Thyroid gland (tissue), 4 donors: ENCODE results near the gene HEPHL1. TPM values are rescaled to one million over a fixed set of nuclear protein-coding genes. Genes with fewer than 3 reads are reported as not detected.

ENCODE experiments used
- DNase-seq, 2 donors: peaks; one replicate each; pipeline ENCODE4 v3.0.0-alpha.2; 2019
- H3K27ac ChIP-seq, 3 donors: fragments of 200-600 bp; sonication (generic); 1 replicate in 2 of 3; 2 replicates in 1 of 3; pipeline ENCODE4 v1.5.1; 2016 to 2019; ENCODE audit warnings: mild to moderate bottlenecking in 1 of 3, moderate library complexity in 1 of 3
- H3K27me3 ChIP-seq: fragments of 200-600 bp; sonication (generic); one replicate; pipeline ENCODE4 v1.5.1; 2019
- H3K36me3 ChIP-seq, 2 donors: fragments of 200-600 bp; sonication (generic); one replicate each; pipeline ENCODE4 v1.5.1; 2016 to 2019
- H3K4me1 ChIP-seq, 2 donors: fragments of 200-600 bp; sonication (generic); one replicate each; pipeline ENCODE4 v1.5.1; 2017 to 2019
- H3K4me3 ChIP-seq, 3 donors: fragments of 200-600 bp; sonication (generic); replicated peaks in 1 of 3; 1 replicate in 2 of 3; 2 replicates in 1 of 3; pipeline ENCODE4 v1.5.1; 2016; ENCODE audit warnings: mild to moderate bottlenecking in 1 of 3
- H3K9me3 ChIP-seq: fragments of 200-600 bp; sonication (generic); one replicate; pipeline ENCODE4 v1.5.1; 2017
- POLR2A ChIP-seq, 2 donors: fragments of 450-650 bp; IDR thresholded peaks; one replicate each; pipeline ENCODE4 v1.6.1; 2017; ENCODE audit warnings: antibody characterized with exemption in 2 of 2, mild to moderate bottlenecking in 2 of 2, moderate library complexity in 1 of 2
- WGBS, 2 donors: methylation state at CpG; one replicate each; pipeline ENCODE4 v1.1.5; 2017; 5-methylcytosine and 5-hydroxymethylcytosine counted together
- intact Hi-C: fragments of 100-400 bp; cut with DNase I; formaldehyde crosslinking; loops from one replicate; pipeline ENCODE4 v1.15.1; 2023
- total RNA-seq, 4 donors: library from RNA; depleted of rRNA; stranded (reverse); fragments of >200 nt; gene quantifications; one replicate each; pipeline ENCODE4 v1.2.3, GENCODE V29; 2016
- TF ChIP-seq, protein P1 (sequence below), 6 experiments: fragments of 200-600 bp in 3 of 6; fragments of 450-650 bp in 3 of 6; sonication (generic) in 3 of 6; IDR thresholded peaks; one replicate each; pipeline ENCODE4 v1.5.1; 2016 to 2019; ENCODE audit warnings: antibody characterized with exemption in 6 of 6, mild to moderate bottlenecking in 2 of 6, inconsistent platforms in 1 of 6, moderate library complexity in 1 of 6

HEPHL1 gene
- total RNA-seq, 4 donors from 2014 or later: 0.21 to 0.24 TPM; not detected in 2

DNA sequence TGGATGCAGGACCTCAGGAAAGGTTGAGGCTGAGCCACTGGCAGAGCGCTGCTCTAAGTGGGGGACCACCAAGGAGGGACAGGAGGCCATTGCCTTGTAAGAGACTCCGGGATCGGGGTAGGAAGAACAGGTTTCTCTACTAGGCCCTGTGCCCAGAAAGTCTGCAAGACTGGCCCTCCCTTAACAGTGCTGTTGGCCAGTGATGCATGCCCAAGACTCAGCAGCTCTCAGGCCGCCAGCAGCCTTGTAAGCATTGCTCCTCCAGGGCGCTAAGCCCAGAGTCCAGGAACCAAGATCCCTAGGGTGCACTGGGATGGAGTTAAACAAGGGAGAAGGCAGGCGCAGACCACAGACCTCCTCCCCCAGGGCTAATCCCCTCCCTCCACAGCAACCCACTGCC is 68.2 kb downstream of the HEPHL1 start:
- Histone ChIP-seq H3K4me3 (no peak overlapping the region), H3K36me3 (no peaks in the 10 kb centered on the region), H3K4me1 (peaks cover 0 to 4% of the 10 kb centered on the region in 2 donors), H3K9me3 (no peaks in the 10 kb centered on the region), H3K27ac (peak overlapping the region in 2 of 3 donors; percentile 56 to 63), H3K27me3 (no peaks in the 10 kb centered on the region)
- peak; percentile 90 to 93 for DNase-seq
- intact Hi-C loops: no loop called here
- WGBS, 2 donors: 31 to 38% methylated on average over 6 of the region's 6 CpGs
- no peak for TF ChIP-seq POLR2A (IDR thresholded peaks at IDR 0.05)
- TF ChIP-seq, protein P1, sequence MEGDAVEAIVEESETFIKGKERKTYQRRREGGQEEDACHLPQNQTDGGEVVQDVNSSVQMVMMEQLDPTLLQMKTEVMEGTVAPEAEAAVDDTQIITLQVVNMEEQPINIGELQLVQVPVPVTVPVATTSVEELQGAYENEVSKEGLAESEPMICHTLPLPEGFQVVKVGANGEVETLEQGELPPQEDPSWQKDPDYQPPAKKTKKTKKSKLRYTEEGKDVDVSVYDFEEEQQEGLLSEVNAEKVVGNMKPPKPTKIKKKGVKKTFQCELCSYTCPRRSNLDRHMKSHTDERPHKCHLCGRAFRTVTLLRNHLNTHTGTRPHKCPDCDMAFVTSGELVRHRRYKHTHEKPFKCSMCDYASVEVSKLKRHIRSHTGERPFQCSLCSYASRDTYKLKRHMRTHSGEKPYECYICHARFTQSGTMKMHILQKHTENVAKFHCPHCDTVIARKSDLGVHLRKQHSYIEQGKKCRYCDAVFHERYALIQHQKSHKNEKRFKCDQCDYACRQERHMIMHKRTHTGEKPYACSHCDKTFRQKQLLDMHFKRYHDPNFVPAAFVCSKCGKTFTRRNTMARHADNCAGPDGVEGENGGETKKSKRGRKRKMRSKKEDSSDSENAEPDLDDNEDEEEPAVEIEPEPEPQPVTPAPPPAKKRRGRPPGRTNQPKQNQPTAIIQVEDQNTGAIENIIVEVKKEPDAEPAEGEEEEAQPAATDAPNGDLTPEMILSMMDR (IDR thresholded peaks at IDR 0.05): no peak

DNA sequence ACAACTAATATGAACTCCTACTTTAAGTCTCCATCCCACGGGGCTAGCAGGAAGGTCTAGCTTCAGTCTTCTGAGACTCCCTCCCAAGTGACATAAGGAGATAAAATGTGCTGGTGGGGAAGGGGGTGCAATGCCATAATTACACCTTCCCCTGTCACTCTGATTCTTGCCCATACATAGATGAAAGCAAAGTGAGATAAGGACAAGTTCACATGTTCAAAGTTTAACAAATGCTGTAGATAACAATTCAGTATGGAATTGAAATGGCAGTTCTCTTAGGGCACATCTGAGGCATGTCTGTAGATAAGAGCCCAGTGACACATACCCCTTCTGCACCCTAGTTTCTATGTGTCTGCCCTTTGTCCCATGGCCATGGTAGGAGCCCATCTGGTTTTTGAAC is 69.2 kb downstream of the HEPHL1 start:
- H3K36me3 ChIP-seq: no peaks in the 10 kb centered on the region
- no peak overlapping the region for H3K4me3 ChIP-seq
- intact Hi-C loops: no loop called here
- H3K27me3 ChIP-seq: no peaks in the 10 kb centered on the region
- WGBS, 2 donors: 84 to 86% methylated on average over 1 of the region's 1 CpG
- peaks cover 0 to 4% of the 10 kb centered on the region in 2 donors for H3K4me1 ChIP-seq
- no peak for TF ChIP-seq POLR2A (IDR thresholded peaks at IDR 0.05)
- TF ChIP-seq, protein P1 (IDR thresholded peaks at IDR 0.05): no peak
- DNase-seq: no peak
- no peaks in the 10 kb centered on the region for H3K9me3 ChIP-seq
- no peak overlapping the region for H3K27ac ChIP-seq

DNA sequence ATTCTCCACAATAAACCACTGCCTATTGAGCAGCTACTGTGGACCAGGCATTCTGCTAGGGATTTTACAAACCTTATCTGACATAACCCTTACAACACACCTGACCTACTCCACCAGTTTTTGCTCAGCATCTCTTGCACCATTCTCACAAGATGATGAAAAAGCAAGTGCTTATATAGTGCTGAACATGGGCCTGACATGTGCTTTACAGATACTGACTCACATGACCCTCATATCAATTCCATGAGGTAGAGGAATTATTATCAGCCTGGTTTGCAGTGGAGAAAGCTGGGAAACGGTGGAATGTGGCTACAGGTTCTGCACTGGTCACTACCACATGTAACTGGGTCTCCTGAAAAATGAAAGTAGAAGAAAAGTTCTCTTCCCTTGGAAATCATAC is 69.9 kb downstream of the HEPHL1 start:
- no peak overlapping the region for H3K4me3 ChIP-seq
- no peaks in the 10 kb centered on the region for H3K36me3 ChIP-seq
- no peak overlapping the region for H3K27ac ChIP-seq
- no peaks in the 10 kb centered on the region for H3K27me3 ChIP-seq
- no peaks in the 10 kb centered on the region for H3K9me3 ChIP-seq
- intact Hi-C loops: no loop called here
- peaks cover 0 to 4% of the 10 kb centered on the region in 2 donors for H3K4me1 ChIP-seq
- no peak for DNase-seq
- no peak for TF ChIP-seq POLR2A (IDR thresholded peaks at IDR 0.05)
- TF ChIP-seq, protein P1 (IDR thresholded peaks at IDR 0.05): no peak
- 74 to 94% methylated on average over 1 of the region's 1 CpG for WGBS, 2 donors

DNA sequence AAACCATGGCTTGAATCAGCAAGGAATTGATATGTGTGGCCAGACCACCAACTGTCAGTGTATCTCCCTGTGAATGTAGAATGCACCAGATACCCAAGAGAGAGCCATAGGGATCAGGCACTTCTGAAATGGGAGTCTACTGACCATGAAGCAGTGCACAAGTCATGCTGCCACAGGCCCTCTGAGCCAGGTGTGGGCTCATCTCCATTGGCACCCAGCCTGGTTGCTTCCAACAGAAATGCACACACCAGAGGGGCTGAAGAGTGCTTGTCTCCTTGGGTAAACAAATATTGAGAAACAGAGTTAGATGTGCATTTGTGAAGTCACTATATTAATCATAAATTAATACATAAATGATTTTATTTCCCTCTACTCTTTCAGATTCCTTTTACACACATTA is 79.1 kb downstream of the HEPHL1 start:
- Histone ChIP-seq H3K27me3 (no peaks in the 10 kb centered on the region), H3K27ac (no peak overlapping the region), H3K4me1 (peaks cover 0 to 11% of the 10 kb centered on the region in 2 donors), H3K4me3 (no peak overlapping the region), H3K9me3 (no peaks in the 10 kb centered on the region), H3K36me3 (no peaks in the 10 kb centered on the region)
- intact Hi-C loops: no loop called here
- peak; percentile 9 to 19 for DNase-seq
- TF ChIP-seq POLR2A (IDR thresholded peaks at IDR 0.05): no peak
- TF ChIP-seq, protein P1 (IDR thresholded peaks at IDR 0.05): no peak

DNA sequence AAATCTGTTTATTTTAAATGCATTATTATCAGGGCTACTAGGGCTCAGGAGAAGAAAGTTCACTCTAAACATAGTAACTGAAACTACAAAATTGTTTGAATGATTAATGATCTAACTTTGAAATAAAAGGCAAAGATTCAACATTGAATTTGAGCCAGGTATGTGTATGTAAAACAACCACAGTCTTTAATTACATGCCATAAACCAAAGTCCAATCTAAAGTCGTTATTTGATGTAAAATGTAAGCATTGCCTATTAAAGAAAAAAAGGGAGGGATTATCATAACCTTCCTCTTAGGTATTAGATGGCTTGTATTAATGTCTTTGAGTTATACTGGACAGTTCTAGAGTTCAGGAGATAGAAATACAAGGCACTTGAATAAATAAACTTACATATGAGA is 82.3 kb downstream of the HEPHL1 start:
- Histone ChIP-seq H3K36me3 (no peaks in the 10 kb centered on the region), H3K4me1 (peaks cover 0 to 11% of the 10 kb centered on the region in 2 donors), H3K27ac (no peak overlapping the region), H3K9me3 (no peaks in the 10 kb centered on the region), H3K4me3 (no peak overlapping the region), H3K27me3 (no peaks in the 10 kb centered on the region)
- intact Hi-C loops: no loop called here
- whole genome bisulfite sequencing, 2 donors: 65 to 73% methylated on average over 1 of the region's 1 CpG
- TF ChIP-seq, protein P1 (IDR thresholded peaks at IDR 0.05): no peak
- no peak for TF ChIP-seq POLR2A (IDR thresholded peaks at IDR 0.05)
- DNase-seq: no peak
